GM12878 (cell line): ENCODE data around the gene ABCG1. TPM values are rescaled to one million over a fixed set of nuclear protein-coding genes. Genes with fewer than 3 reads are reported as not detected.

Experiments
- ATAC-seq: fragments of 200-7000 bp; cut with Tn5 transposase; 3 replicates; pipeline ENCODE4 v1.9.1; 2020; ENCODE audit warnings: mild to moderate bottlenecking, moderate library complexity
- BruUV-seq: library from RNA; stranded (reverse); fragments of 400-500 nt; replicated peaks from 2 replicates; lab custom pipeline; 2021; lab: Mats Ljungman, UMichigan
- CTCF ChIA-PET: fragments of 300-600 bp; sonication (Branson Sonifier 250); formaldehyde crosslinking; extraction: SDS; loops from one replicate; lab custom pipeline; 2021; ENCODE audit warnings: inconsistent platforms; lab: Yijun Ruan, JAX
- POLR2A ChIA-PET: fragments of 350-600 bp; formaldehyde crosslinking; extraction: SDS; loops from one replicate; lab custom pipeline; 2021; ENCODE audit warnings: inconsistent platforms; lab: Charles Lee
- RAD21 ChIA-PET: fragments of 300-600 bp; sonication (Branson Sonifier 250); formaldehyde crosslinking; loops from one replicate; lab custom pipeline; 2023; ENCODE audit warnings: antibody characterized with exemption; ENCODE audit not compliant: unreplicated experiment; lab: Charles Lee
- SMC1A ChIA-PET: fragments of 300-600 bp; sonication (Branson Sonifier 250); formaldehyde crosslinking; loops from one replicate; lab custom pipeline; 2023; ENCODE audit not compliant: unreplicated experiment, uncharacterized antibody; lab: Charles Lee
- DNase-seq: peaks from one replicate; pipeline ENCODE4 v3.0.0-alpha.2; 2011; ENCODE audit warnings: low read depth, low spot score
- FAIRE-seq: peaks from 3 replicates; lab custom pipeline; 2011; peaks lifted over from hg19 to GRCh38; lab: Jason Lieb, UNC
- H2AFZ ChIP-seq: 2 replicates; pipeline ENCODE4 v1.6.0; 2011; ENCODE audit warnings: low read depth, low read length, control low read depth; ENCODE audit not compliant: control insufficient read depth
- H3K27ac ChIP-seq: 2 replicates; pipeline ENCODE4 v1.5.1; 2011; ENCODE audit warnings: control low read depth; ENCODE audit not compliant: control insufficient read depth, insufficient read depth
- H3K27me3 ChIP-seq, 2 experiments: replicated peaks in 1 of 2; 2 replicates each; pipeline versions ENCODE4 v1.6.0 to v1.6.1; 2011; ENCODE audit warnings: low read length in 1 of 2; ENCODE audit not compliant: control insufficient read depth in 2 of 2, insufficient read depth in 2 of 2
- H3K36me3 ChIP-seq, 2 experiments: 2 replicates each; pipeline ENCODE4 v1.5.1; 2011; ENCODE audit warnings: low read length in 1 of 2; ENCODE audit not compliant: control insufficient read depth in 2 of 2, insufficient read depth in 2 of 2
- H3K4me1 ChIP-seq: 2 replicates; pipeline ENCODE4 v1.6.1; 2011; ENCODE audit warnings: mild to moderate bottlenecking, low read length, moderate library complexity, mixed read lengths; ENCODE audit not compliant: control insufficient read depth, insufficient read depth
- H3K4me2 ChIP-seq: 2 replicates; pipeline ENCODE4 v1.6.0; 2011; ENCODE audit warnings: control low read depth; ENCODE audit not compliant: control insufficient read depth, insufficient read depth
- H3K4me3 ChIP-seq: fragments of 200-600 bp; sonication (generic); 2 replicates; pipeline ENCODE4 v1.5.1; 2016
- H3K79me2 ChIP-seq: 2 replicates; pipeline ENCODE4 v1.6.0; 2011; ENCODE audit warnings: low read length; ENCODE audit not compliant: control insufficient read depth, insufficient read depth
- H3K9ac ChIP-seq: 2 replicates; pipeline ENCODE4 v1.8.0; 2011; ENCODE audit warnings: low read length, control low read depth, mixed read lengths; ENCODE audit not compliant: control insufficient read depth, insufficient read depth
- H3K9me3 ChIP-seq: replicated peaks from 3 replicates; pipeline ENCODE4 v1.5.1; 2011; ENCODE audit warnings: mild to moderate bottlenecking, low read length; ENCODE audit not compliant: control insufficient read depth, insufficient read depth
- H4K20me1 ChIP-seq: 2 replicates; pipeline ENCODE4 v1.6.0; 2011; ENCODE audit not compliant: control insufficient read depth, insufficient read depth
- CHD4 ChIP-seq: fragments of 200-600 bp; sonication (generic); IDR thresholded peaks from 2 replicates; pipeline ENCODE4 v1.6.1; 2016; ENCODE audit warnings: mild to moderate bottlenecking
- JUNB ChIP-seq: IDR thresholded peaks from 2 replicates; pipeline ENCODE4 v1.6.1; 2016; ENCODE audit warnings: antibody characterized with exemption, mild to moderate bottlenecking
- MYB ChIP-seq: fragments of 150-350 bp; IDR thresholded peaks from 2 replicates; pipeline ENCODE4 v1.6.1; 2014; ENCODE audit warnings: mild to moderate bottlenecking, low read depth, low read length, borderline replicate concordance
- PAX5 ChIP-seq: IDR thresholded peaks from 2 replicates; pipeline ENCODE4 v1.6.1; 2011; ENCODE audit warnings: low read depth, low read length, borderline replicate concordance
- POLR2AphosphoS2 ChIP-seq: IDR thresholded peaks from 2 replicates; pipeline ENCODE4 v1.6.1; 2011; ENCODE audit warnings: low read depth, mild to moderate bottlenecking, low read length, improper control_type of control experiment, moderate library complexity
- RBBP5 ChIP-seq: fragments of 200-600 bp; sonication (generic); conservative IDR thresholded peaks from 2 replicates; pipeline ENCODE4 v1.6.1; 2016
- RFX5 ChIP-seq: IDR thresholded peaks from 2 replicates; pipeline ENCODE4 v1.6.1; 2011; ENCODE audit warnings: low read depth, low read length, improper control_type of control experiment
- SMAD5 ChIP-seq: IDR thresholded peaks from 2 replicates; pipeline ENCODE4 v1.6.1; 2016; ENCODE audit warnings: antibody characterized with exemption, low read depth
- SP1 ChIP-seq: IDR thresholded peaks from one replicate; pipeline ENCODE4 v1.6.1; 2011; ENCODE audit warnings: low read depth, low read length
- YBX1 ChIP-seq: fragments of 450-650 bp; IDR thresholded peaks from 2 replicates; pipeline ENCODE4 v1.6.1; 2016; ENCODE audit warnings: antibody characterized with exemption
- ZNF207 ChIP-seq: fragments of 450-650 bp; IDR thresholded peaks from 2 replicates; pipeline ENCODE4 v1.6.1; 2014; ENCODE audit warnings: antibody characterized with exemption, mild to moderate bottlenecking, borderline replicate concordance
- ZZZ3 ChIP-seq: IDR thresholded peaks from 2 replicates; pipeline ENCODE4 v1.6.1; 2011; ENCODE audit warnings: low read depth; ENCODE audit not compliant: control insufficient read depth, insufficient read length
- WGBS: methylation state at CpG from one replicate; pipeline ENCODE4 v1.1.6; 2016; ENCODE audit warnings: low lambda C conversion rate; ENCODE audit not compliant: insufficient replicate concordance, insufficient coverage; ENCODE audit errors: missing lambda C conversion rate; 5-methylcytosine and 5-hydroxymethylcytosine counted together
- in situ Hi-C: fragments of 300-500 bp; cut with MboI; formaldehyde crosslinking; loops from 9 replicates; pipeline ENCODE4 v1.14.3; 2018; ENCODE audit warnings: mixed read lengths
- intact Hi-C: fragments of 100-400 bp; cut with micrococcal nuclease; formaldehyde crosslinking; loops from one replicate; pipeline ENCODE4 v1.14.2; 2022; ENCODE audit not compliant: unreplicated experiment
- polyA plus RNA-seq, 11 experiments: library from polyadenylated mRNA; depleted of rRNA in 4 of 11; unstranded in 6 of 11; stranded (reverse) in 5 of 11; fragments of >200 nt; fragmentation: Nextera tagmentation in 4 of 11; fragmentation: Illumina TruSeq in 1 of 11; extraction: Ambion mirVana in 4 of 11; extraction: Trizol in 1 of 11; gene quantifications; 1 replicate in 1 of 11; 2 replicates in 10 of 11; pipeline versions ENCODE4 v1.2.1 to v1.2.3, GENCODE V29; 2011 to 2016; ENCODE audit warnings: inconsistent platforms in 2 of 11, missing spikeins in 2 of 11, low read depth in 1 of 11
- total RNA-seq, 4 experiments: library from RNA; depleted of rRNA in 3 of 4; stranded (reverse); fragments of >200 nt in 3 of 4; fragmentation: Illumina TruSeq in 1 of 4; extraction: Trizol in 1 of 4; gene quantifications; 2 replicates each; pipeline versions ENCODE4 v1.2.1 to v1.2.3, GENCODE V29; 2013 to 2021
- TF ChIP-seq, protein P1 (sequence below): fragments of 450-650 bp; formaldehyde crosslinking; IDR thresholded peaks from 2 replicates; pipeline ENCODE4 v1.4.0; 2022; ENCODE audit warnings: mild to moderate bottlenecking, moderate library complexity
- TF ChIP-seq, protein P2 (sequence below): fragments of 450-650 bp; IDR thresholded peaks from 2 replicates; pipeline ENCODE4 v1.6.1; 2014; ENCODE audit warnings: mild to moderate bottlenecking
- TF ChIP-seq, protein P3 (sequence below): fragments of 450-650 bp; IDR thresholded peaks from 2 replicates; pipeline ENCODE4 v1.6.1; 2017; ENCODE audit warnings: mild to moderate bottlenecking, moderate library complexity
- TF ChIP-seq, protein P4 (sequence below): fragments of 450-650 bp; IDR thresholded peaks from 2 replicates; pipeline ENCODE4 v1.6.1; 2017; ENCODE audit warnings: low read depth, mild to moderate bottlenecking, moderate library complexity

ABCG1 gene
- total and polyA plus RNA-seq, 10 of the 15 experiments (the other 5 are each of a cell fraction or from before 2014, with no cell fraction given) = 0.59 to 19.3 (median 5.7) TPM

DNA sequence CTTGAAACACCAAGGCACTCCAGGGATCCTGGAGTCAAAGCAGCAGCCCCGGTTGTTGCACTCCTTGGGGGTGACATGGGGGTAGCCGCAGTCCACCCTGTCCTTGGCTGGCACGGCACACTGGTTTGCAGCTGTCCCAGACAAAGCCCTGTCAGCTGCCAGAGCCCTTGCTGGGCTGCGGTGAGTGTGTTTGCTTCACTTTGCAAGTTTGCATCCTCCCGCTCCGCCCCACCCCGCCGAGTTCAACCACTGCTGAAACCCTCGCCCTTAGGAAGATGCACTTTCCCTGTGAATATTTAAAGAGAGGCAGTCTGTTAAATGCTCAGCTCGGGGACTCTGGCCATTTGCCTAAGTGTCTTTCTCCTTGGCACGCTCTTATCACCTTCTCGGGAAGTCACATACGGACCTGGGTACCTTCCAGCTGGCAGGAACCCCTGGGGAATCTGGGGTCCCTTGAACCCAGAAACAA is 94.6 kb downstream of the ABCG1 start:
- FAIRE-seq (no peak), DNase-seq (no peak), ATAC-seq (no peak)
- Histone ChIP-seq H3K36me3 (no peaks in the 10 kb centered on the region), H3K27ac (no peak overlapping the region), H3K4me2 (no peak overlapping the region), H2AFZ (no peak overlapping the region), H3K4me1 (no peaks in the 10 kb centered on the region), H3K9me3 (no peaks in the 10 kb centered on the region), H3K9ac (no peak overlapping the region), H3K79me2 (no peaks in the 10 kb centered on the region), H3K27me3 (no peaks in the 10 kb centered on the region), H4K20me1 (no peaks in the 10 kb centered on the region), H3K4me3 (no peak overlapping the region)
- SMC1A ChIA-PET = no interaction called here
- in situ Hi-C loops (no loop called here), intact Hi-C loops (no loop called here)
- no TSS peak for BruUV-seq
- CTCF ChIA-PET = interaction anchor here (0.7 to 1.3 kb wide), 3 partner anchors 9 to 137 kb away, joined by 3 to 4 read pairs (median 3); no protein-coding TSS in a partner anchor
- WGBS = 52% methylated on average over 13 of the region's 13 CpGs
- POLR2A ChIA-PET = no interaction called here
- RAD21 ChIA-PET = interaction anchor here (0.9 to 1.8 kb wide), 2 partner anchors 17 to 80 kb away, joined by 4 to 7 read pairs; no protein-coding TSS in a partner anchor
- TF ChIP-seq, protein P1, sequence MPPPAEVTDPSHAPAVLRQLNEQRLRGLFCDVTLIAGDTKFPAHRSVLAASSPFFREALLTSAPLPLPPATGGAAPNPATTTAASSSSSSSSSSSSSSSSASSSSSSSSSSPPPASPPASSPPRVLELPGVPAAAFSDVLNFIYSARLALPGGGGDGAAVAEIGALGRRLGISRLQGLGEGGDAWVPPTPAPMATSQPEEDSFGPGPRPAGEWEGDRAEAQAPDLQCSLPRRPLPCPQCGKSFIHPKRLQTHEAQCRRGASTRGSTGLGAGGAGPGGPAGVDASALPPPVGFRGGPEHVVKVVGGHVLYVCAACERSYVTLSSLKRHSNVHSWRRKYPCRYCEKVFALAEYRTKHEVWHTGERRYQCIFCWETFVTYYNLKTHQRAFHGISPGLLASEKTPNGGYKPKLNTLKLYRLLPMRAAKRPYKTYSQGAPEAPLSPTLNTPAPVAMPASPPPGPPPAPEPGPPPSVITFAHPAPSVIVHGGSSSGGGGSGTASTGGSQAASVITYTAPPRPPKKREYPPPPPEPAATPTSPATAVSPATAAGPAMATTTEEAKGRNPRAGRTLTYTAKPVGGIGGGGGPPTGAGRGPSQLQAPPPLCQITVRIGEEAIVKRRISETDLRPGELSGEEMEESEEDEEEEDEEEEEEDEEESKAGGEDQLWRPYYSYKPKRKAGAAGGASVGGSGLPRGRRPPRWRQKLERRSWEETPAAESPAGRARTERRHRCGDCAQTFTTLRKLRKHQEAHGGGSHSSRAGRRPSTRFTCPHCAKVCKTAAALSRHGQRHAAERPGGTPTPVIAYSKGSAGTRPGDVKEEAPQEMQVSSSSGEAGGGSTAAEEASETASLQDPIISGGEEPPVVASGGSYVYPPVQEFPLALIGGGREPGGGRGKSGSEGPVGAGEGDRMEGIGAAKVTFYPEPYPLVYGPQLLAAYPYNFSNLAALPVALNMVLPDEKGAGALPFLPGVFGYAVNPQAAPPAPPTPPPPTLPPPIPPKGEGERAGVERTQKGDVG = no peak
- no peak for TF ChIP-seq CHD4
- TF ChIP-seq YBX1 = no peak
- TF ChIP-seq RFX5 = no peak
- TF ChIP-seq, protein P2, sequence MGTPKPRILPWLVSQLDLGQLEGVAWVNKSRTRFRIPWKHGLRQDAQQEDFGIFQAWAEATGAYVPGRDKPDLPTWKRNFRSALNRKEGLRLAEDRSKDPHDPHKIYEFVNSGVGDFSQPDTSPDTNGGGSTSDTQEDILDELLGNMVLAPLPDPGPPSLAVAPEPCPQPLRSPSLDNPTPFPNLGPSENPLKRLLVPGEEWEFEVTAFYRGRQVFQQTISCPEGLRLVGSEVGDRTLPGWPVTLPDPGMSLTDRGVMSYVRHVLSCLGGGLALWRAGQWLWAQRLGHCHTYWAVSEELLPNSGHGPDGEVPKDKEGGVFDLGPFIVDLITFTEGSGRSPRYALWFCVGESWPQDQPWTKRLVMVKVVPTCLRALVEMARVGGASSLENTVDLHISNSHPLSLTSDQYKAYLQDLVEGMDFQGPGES = no peak
- no peak for TF ChIP-seq RBBP5
- TF ChIP-seq, protein P3, sequence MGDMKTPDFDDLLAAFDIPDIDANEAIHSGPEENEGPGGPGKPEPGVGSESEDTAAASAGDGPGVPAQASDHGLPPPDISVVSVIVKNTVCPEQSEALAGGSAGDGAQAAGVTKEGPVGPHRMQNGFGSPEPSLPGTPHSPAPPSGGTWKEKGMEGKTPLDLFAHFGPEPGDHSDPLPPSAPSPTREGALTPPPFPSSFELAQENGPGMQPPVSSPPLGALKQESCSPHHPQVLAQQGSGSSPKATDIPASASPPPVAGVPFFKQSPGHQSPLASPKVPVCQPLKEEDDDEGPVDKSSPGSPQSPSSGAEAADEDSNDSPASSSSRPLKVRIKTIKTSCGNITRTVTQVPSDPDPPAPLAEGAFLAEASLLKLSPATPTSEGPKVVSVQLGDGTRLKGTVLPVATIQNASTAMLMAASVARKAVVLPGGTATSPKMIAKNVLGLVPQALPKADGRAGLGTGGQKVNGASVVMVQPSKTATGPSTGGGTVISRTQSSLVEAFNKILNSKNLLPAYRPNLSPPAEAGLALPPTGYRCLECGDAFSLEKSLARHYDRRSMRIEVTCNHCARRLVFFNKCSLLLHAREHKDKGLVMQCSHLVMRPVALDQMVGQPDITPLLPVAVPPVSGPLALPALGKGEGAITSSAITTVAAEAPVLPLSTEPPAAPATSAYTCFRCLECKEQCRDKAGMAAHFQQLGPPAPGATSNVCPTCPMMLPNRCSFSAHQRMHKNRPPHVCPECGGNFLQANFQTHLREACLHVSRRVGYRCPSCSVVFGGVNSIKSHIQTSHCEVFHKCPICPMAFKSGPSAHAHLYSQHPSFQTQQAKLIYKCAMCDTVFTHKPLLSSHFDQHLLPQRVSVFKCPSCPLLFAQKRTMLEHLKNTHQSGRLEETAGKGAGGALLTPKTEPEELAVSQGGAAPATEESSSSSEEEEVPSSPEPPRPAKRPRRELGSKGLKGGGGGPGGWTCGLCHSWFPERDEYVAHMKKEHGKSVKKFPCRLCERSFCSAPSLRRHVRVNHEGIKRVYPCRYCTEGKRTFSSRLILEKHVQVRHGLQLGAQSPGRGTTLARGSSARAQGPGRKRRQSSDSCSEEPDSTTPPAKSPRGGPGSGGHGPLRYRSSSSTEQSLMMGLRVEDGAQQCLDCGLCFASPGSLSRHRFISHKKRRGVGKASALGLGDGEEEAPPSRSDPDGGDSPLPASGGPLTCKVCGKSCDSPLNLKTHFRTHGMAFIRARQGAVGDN = no peak
- TF ChIP-seq ZZZ3 = no peak
- TF ChIP-seq SMAD5 = no peak
- no peak for TF ChIP-seq SP1
- no peak for TF ChIP-seq JUNB
- TF ChIP-seq MYB = no peak
- no peak for TF ChIP-seq PAX5
- no peak for TF ChIP-seq ZNF207
- TF ChIP-seq, protein P4, sequence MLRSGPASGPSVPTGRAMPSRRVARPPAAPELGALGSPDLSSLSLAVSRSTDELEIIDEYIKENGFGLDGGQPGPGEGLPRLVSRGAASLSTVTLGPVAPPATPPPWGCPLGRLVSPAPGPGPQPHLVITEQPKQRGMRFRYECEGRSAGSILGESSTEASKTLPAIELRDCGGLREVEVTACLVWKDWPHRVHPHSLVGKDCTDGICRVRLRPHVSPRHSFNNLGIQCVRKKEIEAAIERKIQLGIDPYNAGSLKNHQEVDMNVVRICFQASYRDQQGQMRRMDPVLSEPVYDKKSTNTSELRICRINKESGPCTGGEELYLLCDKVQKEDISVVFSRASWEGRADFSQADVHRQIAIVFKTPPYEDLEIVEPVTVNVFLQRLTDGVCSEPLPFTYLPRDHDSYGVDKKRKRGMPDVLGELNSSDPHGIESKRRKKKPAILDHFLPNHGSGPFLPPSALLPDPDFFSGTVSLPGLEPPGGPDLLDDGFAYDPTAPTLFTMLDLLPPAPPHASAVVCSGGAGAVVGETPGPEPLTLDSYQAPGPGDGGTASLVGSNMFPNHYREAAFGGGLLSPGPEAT = no peak
- no peak for TF ChIP-seq POLR2AphosphoS2
